ENCODE results near the gene IL23A. TPM values are rescaled to one million over a fixed set of nuclear protein-coding genes. Genes with fewer than 3 reads are reported as not detected.

Gene IL23A
- total RNA-seq, 1 experiment from 2014 or later, result 2.0 TPM

- Histone ChIP-seq H2AFZ (ENCODE audit: low read length) (no peak overlapping the region), H3T11ph (ENCODE audit: low read length) (no peak overlapping the region), H2BK5ac (ENCODE audit: insufficient read length, low read length) (no peak overlapping the region), H4K91ac (ENCODE audit: insufficient read length, low read depth, low read length) (no peak overlapping the region), H3K14ac (ENCODE audit: insufficient read depth, low read length) (no peak overlapping the region), H4K8ac (replicated peaks; ENCODE audit: insufficient read length, low read depth, low read length) (no peak overlapping the region), H3K23ac (ENCODE audit: insufficient read length, low read depth, low read length) (no peak overlapping the region), H3K27me3 (ENCODE audit: insufficient read depth, low read length) (no peaks in the 10 kb centered on the region), H3K23me2 (ENCODE audit: insufficient read length, low read depth, low read length, poor library complexity, severe bottlenecking) (no peaks in the 10 kb centered on the region), H3K79me2 (ENCODE audit: insufficient read depth, low read length) (no peaks in the 10 kb centered on the region), H2BK12ac (ENCODE audit: insufficient read length, low read depth, low read length) (no peak overlapping the region), H2BK120ac (ENCODE audit: low read depth, low read length, poor library complexity, severe bottlenecking) (no peak overlapping the region), H2BK15ac (ENCODE audit: low read depth, low read length) (no peak overlapping the region), H3K9me3 (ENCODE audit: control insufficient read depth, low read depth, low read length) (no peaks in the 10 kb centered on the region), H3K79me1 (ENCODE audit: insufficient read depth, low read depth, low read length, poor library complexity, severe bottlenecking) (no peaks in the 10 kb centered on the region), H3K4me1 (ENCODE audit: insufficient read depth, low read length) (no peaks in the 10 kb centered on the region), H2AK5ac (ENCODE audit: insufficient read length, low read length) (no peak overlapping the region), H3K56ac (ENCODE audit: insufficient read length, low read depth, low read length) (no peak overlapping the region), H3K4ac (ENCODE audit: low read depth, low read length) (no peak overlapping the region), H2BK20ac (ENCODE audit: low read depth, low read length, poor library complexity, severe bottlenecking) (no peak overlapping the region), H4K5ac (ENCODE audit: insufficient read length, low read depth, low read length) (no peak overlapping the region), H3K4me2 (ENCODE audit: insufficient read depth, insufficient read length, low read length) (no peak overlapping the region), H3K27ac (ENCODE audit: insufficient read length, low read depth, low read length) (no peak overlapping the region), H3K9ac (ENCODE audit: extremely low read depth, insufficient read length, low read length) (no peak overlapping the region), H3K18ac (ENCODE audit: insufficient read length, low read depth, low read length) (no peak overlapping the region), H4K20me1 (ENCODE audit: control insufficient read depth, insufficient read depth, insufficient read length) (no peaks in the 10 kb centered on the region)
- H3K9me3 Mint-ChIP-seq, result no peaks in the 10 kb centered on the region
- no peak for DNase-seq
- H3K27ac Mint-ChIP-seq, result no peak overlapping the region; a peak in 1 of 7 replicates
- no peak for TF ChIP-seq CTCF (conservative IDR thresholded peaks at IDR 0.05)
- no peak overlapping the region for H3K4me3 Mint-ChIP-seq
- H3K4me1 Mint-ChIP-seq, result no peaks in the 10 kb centered on the region
- peaks cover 6 to 51% (median 42%) of the 10 kb centered on the region in 3 experiments; a peak in 6 of 7 replicates for H3K36me3 Mint-ChIP-seq (ENCODE audit: insufficient read depth in 1 of 3, low read depth in 3 of 3)
- WGBS (ENCODE audit: extremely low coverage, insufficient read length, low lambda C conversion rate), result no CpG with 5 or more reads among the region's 8 CpGs
- no peaks in the 10 kb centered on the region for H3K27me3 Mint-ChIP-seq (ENCODE audit: low read depth)
Observed at GRCh38 chr12:56326126-56326525, 12.6 kb upstream of the IL23A start.
